Mucosa of descending colon (tissue), 3 donors: ENCODE results near the gene ZXDC. TPM values are rescaled to one million over a fixed set of nuclear protein-coding genes. Genes with fewer than 3 reads are reported as not detected.
A peak's percentile ranks its signal among the peaks of the same experiment; 100 is the strongest.

ENCODE experiments used
- ATAC-seq: fragments of 200-7000 bp; cut with Tn5 transposase; one replicate; pipeline ENCODE4 v1.9.1; 2020; ENCODE audit warnings: mild to moderate bottlenecking, moderate library complexity
- DNase-seq, 3 donors: peaks; one replicate each; pipeline ENCODE4 v3.0.0-alpha.2; 2020
- H3K36me3 ChIP-seq: fragments of 200-600 bp; one replicate; pipeline ENCODE4 v1.8.0; 2021; ENCODE audit warnings: low read depth, mild to moderate bottlenecking
- H3K4me1 ChIP-seq: fragments of 200-600 bp; one replicate; pipeline ENCODE4 v1.8.0; 2021; ENCODE audit warnings: low read depth, mild to moderate bottlenecking
- H3K4me3 ChIP-seq: fragments of 200-600 bp; one replicate; pipeline ENCODE4 v1.8.0; 2021; ENCODE audit warnings: mild to moderate bottlenecking
- H3K9me3 ChIP-seq: fragments of 200-600 bp; one replicate; pipeline ENCODE4 v1.8.0; 2021; ENCODE audit warnings: mild to moderate bottlenecking
- intact Hi-C, 2 donors: fragments of 100-400 bp; cut with DNase I in 1 of 2; cut with micrococcal nuclease in 1 of 2; formaldehyde crosslinking; loops; one replicate each; pipeline versions ENCODE4 v1.11.0 to v1.11.1; 2022; cut with DNase I, micrococcal nuclease
- total RNA-seq, 3 donors: library from RNA; stranded (reverse); fragmentation: NEBNext Ultra II Directional in 2 of 3; extraction: Animal tissue kit (Norgen Biotek cat#: 25700) in 2 of 3; gene quantifications; one replicate each; pipeline versions ENCODE4 v1.2.1 to v1.2.4, GENCODE V29; 2021 to 2023
- TF ChIP-seq, protein P1 (sequence below): fragments of 200-600 bp; IDR thresholded peaks from one replicate; pipeline ENCODE4 v1.8.0; 2022; ENCODE audit warnings: antibody characterized with exemption, mild to moderate bottlenecking
- donor health status: DM: no; HTN: no; CAD: no; lungs with moderate emphysema.
- donor health status: DM: no; HTN: no; CAD: no.
- donor health status: DM: no; HTN: yes; CAD: no.

ZXDC gene
- total RNA-seq, 3 donors from 2014 or later: 28.7 to 39.4 (median 37.7) TPM

DNA sequence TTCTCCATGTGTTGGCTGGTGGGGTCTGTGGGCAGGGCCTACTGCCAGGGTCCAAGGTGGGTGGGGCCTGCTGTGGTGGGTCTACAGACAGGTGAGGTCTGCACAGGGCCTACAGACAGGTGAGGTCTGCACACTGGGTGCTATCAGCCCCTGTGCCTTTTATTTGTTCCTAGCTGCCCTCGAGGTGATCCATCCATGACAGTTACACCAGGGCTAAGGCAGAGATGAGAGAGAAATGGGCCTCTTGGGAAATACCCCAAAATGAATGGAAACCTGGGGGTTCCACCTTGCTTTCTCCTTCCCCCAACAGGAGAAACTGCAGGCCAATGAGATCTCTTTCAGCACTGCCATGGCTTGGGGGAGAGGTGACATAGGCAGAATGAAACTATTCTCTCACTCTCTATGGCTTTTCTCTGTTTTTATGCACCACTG, 44.6 kb downstream of the ZXDC start:
- TF ChIP-seq, protein P1, sequence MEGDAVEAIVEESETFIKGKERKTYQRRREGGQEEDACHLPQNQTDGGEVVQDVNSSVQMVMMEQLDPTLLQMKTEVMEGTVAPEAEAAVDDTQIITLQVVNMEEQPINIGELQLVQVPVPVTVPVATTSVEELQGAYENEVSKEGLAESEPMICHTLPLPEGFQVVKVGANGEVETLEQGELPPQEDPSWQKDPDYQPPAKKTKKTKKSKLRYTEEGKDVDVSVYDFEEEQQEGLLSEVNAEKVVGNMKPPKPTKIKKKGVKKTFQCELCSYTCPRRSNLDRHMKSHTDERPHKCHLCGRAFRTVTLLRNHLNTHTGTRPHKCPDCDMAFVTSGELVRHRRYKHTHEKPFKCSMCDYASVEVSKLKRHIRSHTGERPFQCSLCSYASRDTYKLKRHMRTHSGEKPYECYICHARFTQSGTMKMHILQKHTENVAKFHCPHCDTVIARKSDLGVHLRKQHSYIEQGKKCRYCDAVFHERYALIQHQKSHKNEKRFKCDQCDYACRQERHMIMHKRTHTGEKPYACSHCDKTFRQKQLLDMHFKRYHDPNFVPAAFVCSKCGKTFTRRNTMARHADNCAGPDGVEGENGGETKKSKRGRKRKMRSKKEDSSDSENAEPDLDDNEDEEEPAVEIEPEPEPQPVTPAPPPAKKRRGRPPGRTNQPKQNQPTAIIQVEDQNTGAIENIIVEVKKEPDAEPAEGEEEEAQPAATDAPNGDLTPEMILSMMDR: no peak
- DNase-seq (no peak), ATAC-seq (no peak)
- no peaks in the 10 kb centered on the region for H3K36me3 ChIP-seq
- H3K4me3 ChIP-seq: no peak overlapping the region
- H3K9me3 ChIP-seq: peaks cover 10% of the 10 kb centered on the region
- H3K4me1 ChIP-seq: no peaks in the 10 kb centered on the region
- intact Hi-C loops: no loop called here

DNA sequence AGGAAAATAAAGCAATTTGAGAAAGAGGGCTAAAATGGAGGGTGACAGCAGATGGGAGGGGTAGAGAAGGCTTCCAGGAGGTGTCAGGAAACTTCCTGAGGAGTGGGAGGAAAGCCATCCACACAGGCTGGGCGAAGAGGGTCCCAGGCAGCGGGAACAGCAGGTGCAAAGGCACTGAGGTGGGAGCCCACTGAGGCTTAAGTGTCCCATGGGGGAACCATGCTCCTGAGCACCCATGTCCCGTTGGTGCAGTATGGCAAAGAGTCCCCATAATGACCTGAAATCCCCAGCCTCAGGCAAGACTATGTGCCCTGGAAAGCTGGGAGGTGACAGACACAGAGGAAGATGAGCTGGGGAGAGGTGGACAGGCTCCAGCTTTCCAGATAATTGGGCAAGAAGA, 50.9 kb downstream of the ZXDC start:
- intact Hi-C loops: no loop called here
- Histone ChIP-seq H3K4me1 (no peaks in the 10 kb centered on the region), H3K36me3 (no peaks in the 10 kb centered on the region), H3K9me3 (peaks cover 12% of the 10 kb centered on the region), H3K4me3 (no peak overlapping the region)
- DNase-seq (no peak), ATAC-seq (no peak)
- TF ChIP-seq, protein P1: no peak

DNA sequence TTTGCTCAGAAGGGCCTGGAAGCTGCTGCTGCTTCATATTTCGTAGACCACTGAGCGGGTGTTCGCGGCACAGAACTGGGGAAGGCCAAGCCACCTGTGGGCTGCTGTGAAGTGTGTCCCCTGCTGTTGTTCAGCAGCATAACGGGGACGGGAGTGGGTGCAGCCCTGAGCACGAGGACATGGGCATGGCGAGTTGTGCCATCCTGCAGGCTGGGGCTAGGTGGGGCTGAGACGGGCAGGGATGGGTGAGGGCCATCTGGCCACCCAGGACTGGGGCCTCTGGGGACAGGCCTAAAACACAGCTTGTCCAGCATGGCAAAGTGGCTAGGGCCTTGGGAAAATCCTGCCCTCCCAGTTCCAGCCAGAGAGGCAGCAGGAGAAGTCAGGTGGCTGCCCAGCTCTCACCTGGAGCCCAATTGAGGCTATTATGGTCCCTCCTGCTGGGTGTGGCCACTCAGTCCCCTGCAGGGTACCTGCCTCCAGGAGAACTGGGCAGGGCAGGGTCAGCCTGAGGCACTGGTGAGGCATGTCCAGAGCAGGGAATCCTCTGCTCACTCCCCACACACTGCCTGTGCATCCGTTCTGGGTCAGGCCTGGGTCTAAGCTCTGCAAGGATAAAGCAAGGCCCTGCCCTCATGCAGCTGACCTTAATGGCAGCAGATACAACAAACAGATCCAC, 51.5 kb downstream of the ZXDC start:
- intact Hi-C loops: no loop called here
- Histone ChIP-seq H3K4me1 (no peaks in the 10 kb centered on the region), H3K36me3 (no peaks in the 10 kb centered on the region), H3K4me3 (no peak overlapping the region), H3K9me3 (peaks cover 12% of the 10 kb centered on the region)
- DNase-seq: no peak
- peak; percentile 22 for ATAC-seq
- TF ChIP-seq, protein P1: no peak

DNA sequence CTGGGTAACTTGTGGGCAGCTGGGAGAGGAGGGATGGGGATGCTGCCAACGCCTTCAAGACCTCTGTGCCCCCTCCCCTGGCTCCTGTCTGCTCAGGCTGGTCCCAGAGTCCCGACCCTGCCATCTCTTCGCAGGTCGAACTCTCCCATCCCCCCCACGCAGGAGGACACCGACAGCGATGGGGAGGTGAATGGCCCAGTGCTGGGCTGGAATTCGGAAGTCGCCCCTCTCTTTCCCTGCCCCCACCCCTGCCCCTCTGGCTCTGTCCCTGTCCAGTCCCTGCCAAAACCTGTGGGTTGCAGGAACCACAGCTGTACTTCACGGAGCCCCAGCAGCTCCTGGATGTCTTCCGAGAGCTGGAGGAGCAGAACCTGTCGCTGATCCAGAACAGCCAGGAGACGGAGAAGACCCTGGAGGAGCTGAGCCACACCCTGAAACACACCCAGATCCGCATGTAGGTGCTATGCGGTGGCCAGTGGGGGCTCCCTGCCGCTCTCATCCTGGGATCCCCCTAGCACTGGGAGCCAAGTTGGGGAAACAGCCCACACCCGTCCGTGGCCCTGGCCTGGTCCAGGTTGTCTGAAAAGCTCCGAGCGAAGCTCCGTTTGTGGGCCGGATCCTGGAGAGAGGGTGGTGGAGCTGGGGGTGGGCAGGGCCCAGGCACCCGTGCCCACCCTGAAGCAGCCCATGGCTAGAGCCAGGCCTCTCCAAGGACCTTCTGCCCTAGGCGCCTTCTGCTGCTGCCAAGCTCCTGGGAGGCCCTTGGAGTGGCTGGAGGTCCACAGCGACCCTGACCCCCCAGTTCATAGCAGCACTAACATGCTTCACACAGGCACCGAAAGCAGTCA, 52.3 kb downstream of the ZXDC start:
- DNase-seq: no peak
- intact Hi-C loops: no loop called here
- ATAC-seq: no peak
- no peak overlapping the region for H3K4me3 ChIP-seq
- peaks cover 12% of the 10 kb centered on the region for H3K9me3 ChIP-seq
- no peaks in the 10 kb centered on the region for H3K4me1 ChIP-seq
- TF ChIP-seq, protein P1: no peak
- no peaks in the 10 kb centered on the region for H3K36me3 ChIP-seq

DNA sequence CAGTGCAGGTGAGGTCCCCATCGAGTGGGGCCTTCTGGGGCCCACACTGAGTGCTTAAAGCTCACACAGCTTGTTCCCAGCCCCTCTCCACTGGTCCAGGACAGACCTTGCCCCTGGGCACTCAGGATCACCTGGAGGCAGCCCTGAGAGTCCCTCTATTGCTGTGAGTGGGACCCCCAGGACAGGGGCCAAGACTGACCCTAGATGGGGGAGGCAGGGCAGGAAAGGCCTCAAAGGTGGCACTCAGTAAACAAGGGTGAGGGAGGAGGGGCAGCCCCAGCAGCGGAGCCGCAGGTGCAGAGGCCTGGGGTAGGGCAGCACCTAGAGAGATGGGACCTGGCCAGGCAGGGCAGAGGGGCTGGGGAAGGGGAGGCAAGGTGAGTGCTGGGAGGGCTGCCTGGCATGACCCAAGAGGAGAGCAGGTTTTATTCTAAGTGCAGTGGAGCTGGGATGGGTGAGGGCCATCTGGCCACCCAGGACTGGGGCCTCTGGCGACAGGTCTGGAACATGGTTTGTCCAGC, 53.1 kb downstream of the ZXDC start:
- TF ChIP-seq, protein P1: no peak
- H3K4me1 ChIP-seq: no peaks in the 10 kb centered on the region
- ATAC-seq (no peak), DNase-seq (no peak)
- H3K9me3 ChIP-seq: peaks cover 12% of the 10 kb centered on the region
- intact Hi-C loops: no loop called here
- no peak overlapping the region for H3K4me3 ChIP-seq
- no peaks in the 10 kb centered on the region for H3K36me3 ChIP-seq
